Measurements from ENCODE around the gene HLA-DRB5. TPM values are rescaled to one million over a fixed set of nuclear protein-coding genes. Genes with fewer than 3 reads are reported as not detected.

HLA-DRB5 gene
- total and polyA plus RNA-seq, 2 donors (not counting 3 experiments of a cell fraction or from before 2014, with no cell fraction given), result not detected

DNA sequence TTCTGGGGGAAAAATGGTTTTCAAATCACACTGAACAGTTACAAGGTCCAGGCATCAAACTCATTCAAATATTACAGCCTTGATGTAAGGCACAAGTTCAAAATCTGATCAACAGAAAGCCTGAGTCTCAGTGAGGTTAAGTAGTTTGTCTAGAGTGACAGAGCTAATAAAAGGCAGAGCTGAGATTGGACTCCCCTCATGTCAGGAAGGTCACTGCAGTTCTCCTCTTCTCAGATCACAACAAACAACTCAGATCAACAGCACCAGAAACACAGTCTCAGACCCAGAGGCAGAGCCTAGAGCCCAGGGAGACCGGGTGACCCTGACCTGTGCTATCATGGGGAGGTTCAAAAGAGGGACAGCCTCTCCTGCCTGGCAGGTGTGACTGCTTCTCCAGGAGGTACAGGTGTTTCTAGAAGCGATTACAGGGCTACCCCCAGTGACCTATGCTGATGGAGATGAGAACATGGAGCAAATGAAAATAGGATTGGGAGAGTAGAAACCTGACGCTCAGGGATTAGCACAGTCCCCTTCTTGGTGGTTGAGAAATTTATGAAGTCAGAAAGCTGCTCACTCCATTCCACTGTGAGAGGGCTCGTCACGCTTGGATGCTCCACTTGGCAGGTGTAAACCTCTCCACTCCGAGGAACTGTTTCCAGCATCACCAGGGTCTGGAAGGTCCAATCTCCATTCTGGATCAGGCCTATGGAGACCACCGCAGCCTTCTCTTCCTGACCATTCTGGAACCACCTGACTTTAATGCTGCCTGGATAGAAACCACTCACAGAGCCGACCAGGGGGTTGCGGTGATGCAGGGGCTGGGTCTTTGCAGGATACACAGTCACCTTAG lies 24.3 kb upstream of the HLA-DRB5 start:
- H3K9me3 ChIP-seq (replicated peaks; ENCODE audit: control insufficient read depth, insufficient read depth, low read length), result no peaks in the 10 kb centered on the region
- no peak overlapping the region for H3K4me3 ChIP-seq (replicated peaks in 1 of 3; ENCODE audit: insufficient read depth in 1 of 3, low read depth in 1 of 3, low read length in 3 of 3)
- H3K79me2 ChIP-seq (ENCODE audit: control insufficient read depth, insufficient read depth, low read length), result no peaks in the 10 kb centered on the region
- DNase-seq (ENCODE audit: low read depth, low spot score), result no peak
- dilution Hi-C loops (cut with MboI; ENCODE audit: extremely low pct_ligation_motif_present, low sequenced_read_pairs) (no loop called here), intact Hi-C loops (cut with micrococcal nuclease) (no loop called here)
- H3K9ac ChIP-seq (replicated peaks; ENCODE audit: extremely low read depth, insufficient read depth, low read length), result no peak overlapping the region
- no peaks in the 10 kb centered on the region for H3K36me3 ChIP-seq (ENCODE audit: control insufficient read depth in 2 of 2, extremely low read depth in 1 of 2, insufficient read depth in 2 of 2, low read length in 2 of 2)
- no peak overlapping the region for H3K4me2 ChIP-seq (ENCODE audit: insufficient read depth, low read length)
- H3K9me1 ChIP-seq (replicated peaks; ENCODE audit: control insufficient read depth, extremely low read depth, insufficient read depth, low read length), result no peaks in the 10 kb centered on the region
- no peaks in the 10 kb centered on the region for H4K20me1 ChIP-seq (replicated peaks; ENCODE audit: control insufficient read depth, extremely low read depth, insufficient read depth, low read length)
- no peak overlapping the region for H3K27ac ChIP-seq (ENCODE audit: insufficient read depth, low read depth, low read length)
- no TSS peak for BruUV-seq (replicated peaks)
- ChIA-PET CTCF (no interaction called here), POLR2A (no interaction called here)
- peaks cover 2 to 3% of the 10 kb centered on the region in 2 experiments for H3K27me3 ChIP-seq (ENCODE audit: control insufficient read depth in 2 of 2, insufficient read depth in 2 of 2, low read length in 2 of 2)
- TF ChIP-seq POLR2AphosphoS5 (IDR thresholded peaks at IDR 0.05; ENCODE audit: insufficient read depth, low read depth, low read length) (no peak), EZH2 (IDR thresholded peaks at IDR 0.05; ENCODE audit: borderline replicate concordance, low read depth, low read length, severe bottlenecking) (no peak), GATA2 (IDR thresholded peaks at IDR 0.05; ENCODE audit: insufficient read depth, insufficient read length, low read depth, low read length) (no peak), MYC (IDR thresholded peaks at IDR 0.05; ENCODE audit: low read depth, low read length) (no peak)
- no peaks in the 10 kb centered on the region for H3K4me1 ChIP-seq (ENCODE audit: control insufficient read depth, extremely low read depth, insufficient read depth, low read length)
- FAIRE-seq, result no peak
- no peak overlapping the region for H2AFZ ChIP-seq (ENCODE audit: low read depth, low read length)

DNA sequence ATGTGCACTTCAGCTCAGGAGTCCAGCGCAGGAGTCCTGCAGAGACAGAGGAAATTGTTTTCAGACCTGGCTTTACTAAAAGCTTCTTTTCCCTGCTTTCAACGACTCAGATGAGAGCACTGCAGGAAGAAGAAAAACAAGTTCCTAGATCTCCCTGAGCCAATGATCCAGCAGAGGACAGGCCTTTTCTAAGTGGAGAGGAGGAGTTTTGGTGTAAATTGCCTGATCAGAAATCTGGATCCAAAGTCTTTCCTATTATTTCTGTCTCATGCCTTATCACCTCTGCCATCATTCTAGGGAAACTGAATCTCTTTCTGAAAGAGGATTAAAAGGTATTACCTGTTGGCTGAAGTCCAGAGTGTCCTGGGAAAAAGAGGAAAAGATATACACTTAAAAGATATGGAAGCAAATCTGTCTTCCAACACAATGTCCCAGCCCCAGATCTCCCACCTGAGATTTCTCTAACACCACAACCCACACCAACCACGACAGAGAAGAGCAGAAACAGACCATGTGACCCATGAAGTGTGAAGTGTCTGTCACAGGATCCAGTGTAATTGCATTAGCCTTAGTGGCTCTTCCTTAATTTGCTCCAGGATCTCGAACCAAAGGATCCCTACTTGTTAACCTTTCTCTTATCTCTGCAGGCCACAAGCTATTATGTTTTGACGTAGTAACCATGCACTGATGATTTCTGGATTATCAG lies 23.1 kb upstream of the HLA-DRB5 start:
- no peak for DNase-seq (ENCODE audit: low read depth, low spot score)
- no peaks in the 10 kb centered on the region for H3K9me1 ChIP-seq (replicated peaks; ENCODE audit: control insufficient read depth, extremely low read depth, insufficient read depth, low read length)
- H3K4me2 ChIP-seq (ENCODE audit: insufficient read depth, low read length), result no peak overlapping the region
- no peaks in the 10 kb centered on the region for H3K79me2 ChIP-seq (ENCODE audit: control insufficient read depth, insufficient read depth, low read length)
- no peak overlapping the region for H3K27ac ChIP-seq (ENCODE audit: insufficient read depth, low read depth, low read length)
- no peaks in the 10 kb centered on the region for H3K9me3 ChIP-seq (replicated peaks; ENCODE audit: control insufficient read depth, insufficient read depth, low read length)
- intact Hi-C loops (cut with micrococcal nuclease) (no loop called here), dilution Hi-C loops (cut with MboI; ENCODE audit: extremely low pct_ligation_motif_present, low sequenced_read_pairs) (no loop called here)
- no TSS peak for BruUV-seq (replicated peaks)
- H3K27me3 ChIP-seq (ENCODE audit: control insufficient read depth in 2 of 2, insufficient read depth in 2 of 2, low read length in 2 of 2), result no peaks in the 10 kb centered on the region
- H2AFZ ChIP-seq (ENCODE audit: low read depth, low read length), result no peak overlapping the region
- no peak overlapping the region for H3K9ac ChIP-seq (replicated peaks; ENCODE audit: extremely low read depth, insufficient read depth, low read length)
- CTCF ChIA-PET, result no interaction called here
- no peak overlapping the region for H3K4me3 ChIP-seq (replicated peaks in 1 of 3; ENCODE audit: insufficient read depth in 1 of 3, low read depth in 1 of 3, low read length in 3 of 3)
- H4K20me1 ChIP-seq (replicated peaks; ENCODE audit: control insufficient read depth, extremely low read depth, insufficient read depth, low read length), result no peaks in the 10 kb centered on the region
- no peak for FAIRE-seq
- no peak for TF ChIP-seq MYC (IDR thresholded peaks at IDR 0.05; ENCODE audit: low read depth, low read length)
- TF ChIP-seq FOS (IDR thresholded peaks at IDR 0.05; ENCODE audit: borderline replicate concordance, insufficient read depth, low read length), result no peak
- TF ChIP-seq POLR2AphosphoS5 (IDR thresholded peaks at IDR 0.05; ENCODE audit: insufficient read depth, low read depth, low read length), result no peak
- TF ChIP-seq POLR2A (IDR thresholded peaks at IDR 0.05; ENCODE audit: low read depth, low read length), result no peak
- TF ChIP-seq GATA2 (IDR thresholded peaks at IDR 0.05; ENCODE audit: insufficient read depth, insufficient read length, low read depth, low read length), result no peak
- TF ChIP-seq EZH2 (IDR thresholded peaks at IDR 0.05; ENCODE audit: borderline replicate concordance, low read depth, low read length, severe bottlenecking), result no peak
- TF ChIP-seq, protein P1, sequence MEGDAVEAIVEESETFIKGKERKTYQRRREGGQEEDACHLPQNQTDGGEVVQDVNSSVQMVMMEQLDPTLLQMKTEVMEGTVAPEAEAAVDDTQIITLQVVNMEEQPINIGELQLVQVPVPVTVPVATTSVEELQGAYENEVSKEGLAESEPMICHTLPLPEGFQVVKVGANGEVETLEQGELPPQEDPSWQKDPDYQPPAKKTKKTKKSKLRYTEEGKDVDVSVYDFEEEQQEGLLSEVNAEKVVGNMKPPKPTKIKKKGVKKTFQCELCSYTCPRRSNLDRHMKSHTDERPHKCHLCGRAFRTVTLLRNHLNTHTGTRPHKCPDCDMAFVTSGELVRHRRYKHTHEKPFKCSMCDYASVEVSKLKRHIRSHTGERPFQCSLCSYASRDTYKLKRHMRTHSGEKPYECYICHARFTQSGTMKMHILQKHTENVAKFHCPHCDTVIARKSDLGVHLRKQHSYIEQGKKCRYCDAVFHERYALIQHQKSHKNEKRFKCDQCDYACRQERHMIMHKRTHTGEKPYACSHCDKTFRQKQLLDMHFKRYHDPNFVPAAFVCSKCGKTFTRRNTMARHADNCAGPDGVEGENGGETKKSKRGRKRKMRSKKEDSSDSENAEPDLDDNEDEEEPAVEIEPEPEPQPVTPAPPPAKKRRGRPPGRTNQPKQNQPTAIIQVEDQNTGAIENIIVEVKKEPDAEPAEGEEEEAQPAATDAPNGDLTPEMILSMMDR (IDR thresholded peaks at IDR 0.05; ENCODE audit: extremely low read depth in 1 of 2, insufficient read depth in 1 of 2, low read depth in 1 of 2, low read length in 2 of 2), result no peak
- TF ChIP-seq, protein P2, sequence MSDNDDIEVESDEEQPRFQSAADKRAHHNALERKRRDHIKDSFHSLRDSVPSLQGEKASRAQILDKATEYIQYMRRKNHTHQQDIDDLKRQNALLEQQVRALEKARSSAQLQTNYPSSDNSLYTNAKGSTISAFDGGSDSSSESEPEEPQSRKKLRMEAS (IDR thresholded peaks at IDR 0.05; ENCODE audit: insufficient read depth, insufficient read length), result no peak
- no peak for TF ChIP-seq JUN (IDR thresholded peaks at IDR 0.05; ENCODE audit: borderline replicate concordance, insufficient read depth, insufficient read length, low read depth)
- H3K36me3 ChIP-seq (ENCODE audit: control insufficient read depth in 2 of 2, extremely low read depth in 1 of 2, insufficient read depth in 2 of 2, low read length in 2 of 2), result no peaks in the 10 kb centered on the region
- H3K4me1 ChIP-seq (ENCODE audit: control insufficient read depth, extremely low read depth, insufficient read depth, low read length), result no peaks in the 10 kb centered on the region
- POLR2A ChIA-PET, result no interaction called here
